ENCODE measurements around the gene RHBDL3. TPM values are rescaled to one million over a fixed set of nuclear protein-coding genes. Genes with fewer than 3 reads are reported as not detected.

Gene RHBDL3
- total and polyA plus RNA-seq, 4 donors: 0.02 to 0.17 (median 0.05) TPM; not detected in 1

GRCh38 chr17:32297860-32298259 is 32.2 kb downstream of the RHBDL3 start:
- H3K4me3 ChIP-seq (ENCODE audit: low read depth in 1 of 3, low read length in 3 of 3): no peak overlapping the region
- no peaks in the 10 kb centered on the region for H3K9me3 ChIP-seq (ENCODE audit: control insufficient read depth in 4 of 4, low read length in 3 of 4)
- H3K27me3 ChIP-seq (ENCODE audit: control insufficient read depth in 4 of 4, insufficient read depth in 4 of 4, low read length in 3 of 4): no peaks in the 10 kb centered on the region
- DNase-seq (ENCODE audit: low spot score): no peak
- no peaks in the 10 kb centered on the region for H3K36me3 ChIP-seq (ENCODE audit: control insufficient read depth in 4 of 4, insufficient read depth in 3 of 4, low read depth in 1 of 4, low read length in 3 of 4)
- TF ChIP-seq ATF3 (IDR thresholded peaks at IDR 0.05): no peak
- no peak for TF ChIP-seq JUND (IDR thresholded peaks at IDR 0.05)
- TF ChIP-seq RAD21 (IDR thresholded peaks at IDR 0.05): no peak
- TF ChIP-seq CTCF (IDR thresholded peaks at IDR 0.05; ENCODE audit: low read depth, low read length, missing input control): no peak
- no peak for TF ChIP-seq MAX (IDR thresholded peaks at IDR 0.05)
- TF ChIP-seq ZBTB33 (IDR thresholded peaks at IDR 0.05): no peak
- TF ChIP-seq GABPA (IDR thresholded peaks at IDR 0.05 in 1 of 2, conservative IDR thresholded peaks at IDR 0.05 in 1 of 2): no peak
- TF ChIP-seq SP1 (IDR thresholded peaks at IDR 0.05): no peak
- no peak for TF ChIP-seq NR2F2 (IDR thresholded peaks at IDR 0.05)
- TF ChIP-seq HNF4G (IDR thresholded peaks at IDR 0.05): no peak
- no peak for TF ChIP-seq EGR1 (IDR thresholded peaks at IDR 0.05; ENCODE audit: low read depth in 2 of 2)
- no peak for TF ChIP-seq FOXA2 (IDR thresholded peaks at IDR 0.05)
- no peak for TF ChIP-seq TAF1 (conservative IDR thresholded peaks at IDR 0.05)
- no peak for TF ChIP-seq REST (IDR thresholded peaks at IDR 0.05)
- TF ChIP-seq HNF4A (conservative IDR thresholded peaks at IDR 0.05): no peak
- no peak for TF ChIP-seq FOXA1 (IDR thresholded peaks at IDR 0.05)
- TF ChIP-seq YY1 (IDR thresholded peaks at IDR 0.05): no peak
- TF ChIP-seq RXRA (IDR thresholded peaks at IDR 0.05): no peak
- H3K4me1 ChIP-seq (ENCODE audit: control insufficient read depth in 4 of 4, insufficient read depth in 4 of 4, low read length in 3 of 4): no peaks in the 10 kb centered on the region
- H3K9ac ChIP-seq (ENCODE audit: low read depth in 1 of 2, low read length in 2 of 2): no peak overlapping the region
- H3K27ac ChIP-seq (ENCODE audit: low read depth in 1 of 2, low read length in 2 of 2): no peak overlapping the region
- 96% methylated on average over 6 of the region's 6 CpGs for WGBS
